HG03039 (cell line): Measurements from ENCODE around the gene AJAP1.

Experiments used
- ATAC-seq: cut with Tn5 transposase; IDR thresholded peaks from one replicate; pipeline ENCODE4 v1.9.1; 2021; ENCODE audit warnings: mild to moderate bottlenecking, moderate library complexity; ENCODE audit not compliant: unreplicated experiment

Gene AJAP1

DNA sequence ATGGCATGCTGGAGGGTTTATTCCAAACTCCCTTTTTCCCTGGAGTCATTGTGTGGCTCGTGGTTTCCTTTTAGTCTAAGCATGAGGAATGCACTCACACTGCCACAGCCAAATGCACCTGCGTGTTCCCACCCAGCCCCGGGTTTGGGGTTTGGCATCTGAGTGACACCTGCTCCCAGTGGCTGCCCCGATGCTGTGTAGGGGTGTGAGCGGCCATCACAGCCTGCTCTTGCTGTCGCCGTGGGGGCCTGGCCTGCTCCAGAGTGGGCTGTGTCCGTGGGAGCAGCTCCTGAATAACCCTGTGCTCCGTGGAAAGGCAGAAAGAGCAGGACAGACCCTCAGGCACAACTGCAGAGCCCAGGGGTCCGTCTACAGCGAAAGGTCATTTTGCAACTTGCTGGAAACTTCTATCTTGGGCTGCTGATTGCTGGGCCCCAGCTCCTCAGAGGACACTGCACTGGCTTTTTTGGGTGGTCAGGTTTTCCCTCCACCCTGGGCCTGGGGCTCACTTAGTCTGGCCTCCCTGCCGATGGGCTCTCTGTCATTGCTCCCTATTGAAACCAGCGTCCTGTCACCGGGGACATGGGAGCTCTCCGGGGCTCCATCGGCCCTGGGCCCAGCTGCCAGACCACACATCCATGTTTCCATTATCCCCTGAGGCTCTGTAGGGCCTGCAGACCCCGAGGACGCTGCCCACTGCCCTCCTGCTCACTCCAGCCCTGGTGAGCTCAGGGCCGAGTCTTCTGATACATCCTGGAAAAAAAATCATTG, 74.1 kb downstream of the AJAP1 start:
- ATAC-seq: no peak

DNA sequence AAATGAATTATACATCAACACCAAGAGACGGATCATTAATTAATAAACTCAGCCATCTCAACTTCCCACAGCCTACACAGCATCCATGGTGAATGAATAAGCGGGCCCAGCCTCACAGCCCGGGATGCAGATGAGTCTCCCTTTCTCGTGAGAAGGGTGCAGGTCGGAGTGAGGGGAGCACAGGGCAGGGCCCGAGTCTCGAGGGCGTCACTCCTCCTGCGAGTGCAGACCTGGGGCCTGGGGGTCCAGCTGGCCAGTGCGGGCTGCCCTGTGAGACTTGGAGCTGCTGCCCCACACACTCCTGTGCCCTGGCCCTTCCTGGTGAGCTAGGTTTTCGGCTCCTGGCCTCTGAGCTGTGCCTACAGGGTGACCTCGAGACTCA, 74.7 kb downstream of the AJAP1 start:
- ATAC-seq: no peak

DNA sequence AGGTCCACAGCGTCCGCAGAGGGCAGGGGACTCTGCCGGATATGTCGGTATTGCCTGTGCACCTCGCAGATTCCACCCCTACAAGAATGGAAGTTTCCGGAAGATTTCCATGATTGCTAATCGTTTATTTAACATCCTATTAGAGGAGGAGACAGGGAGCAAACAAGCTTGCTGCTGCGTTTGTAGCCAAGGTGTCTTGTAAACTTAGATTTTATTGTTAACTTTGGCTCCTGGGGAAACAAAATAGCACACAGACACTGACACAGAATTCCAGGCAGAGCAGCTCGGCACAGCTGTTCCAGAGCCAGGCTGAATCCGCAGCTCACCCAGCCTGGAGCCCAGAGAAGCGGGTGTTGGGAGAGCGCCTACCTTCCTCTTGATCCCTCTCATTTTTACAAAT, 75.7 kb downstream of the AJAP1 start:
- ATAC-seq: no peak

DNA sequence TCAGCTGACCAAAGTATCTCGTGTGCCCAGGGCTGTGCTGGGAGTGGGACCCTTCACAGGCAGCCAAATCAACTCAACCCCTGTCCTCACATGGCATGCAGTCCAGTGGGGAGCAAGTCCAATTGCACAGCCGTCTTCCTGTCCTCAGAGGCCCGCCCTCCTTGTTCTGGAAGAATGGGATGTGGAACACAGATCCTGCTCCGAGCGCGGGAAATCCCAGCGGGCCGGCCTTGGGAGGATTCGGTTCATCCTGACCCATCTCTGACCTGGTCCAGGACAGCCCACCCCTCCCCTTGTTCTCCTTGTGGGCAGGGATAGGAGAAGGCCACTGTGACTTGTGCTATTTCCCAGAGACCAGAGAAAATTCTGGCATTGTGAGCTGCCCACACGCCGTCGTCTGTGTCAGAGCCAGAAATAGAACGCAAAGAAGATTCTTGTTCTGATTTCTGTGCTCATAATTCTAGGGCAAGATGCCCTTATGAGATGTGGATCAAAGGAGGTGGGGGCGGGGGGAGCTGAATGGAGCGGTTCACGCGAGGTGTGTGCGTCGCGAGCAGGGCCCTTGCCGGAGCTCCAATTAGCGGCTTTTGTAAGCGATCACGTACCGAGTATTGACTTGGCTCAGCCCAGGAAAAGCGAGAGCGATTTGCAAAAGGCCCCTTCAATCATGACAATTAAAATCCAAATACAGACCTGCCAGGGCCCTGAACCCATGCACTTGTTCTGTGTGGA, 79.2 kb downstream of the AJAP1 start:
- no peak for ATAC-seq

DNA sequence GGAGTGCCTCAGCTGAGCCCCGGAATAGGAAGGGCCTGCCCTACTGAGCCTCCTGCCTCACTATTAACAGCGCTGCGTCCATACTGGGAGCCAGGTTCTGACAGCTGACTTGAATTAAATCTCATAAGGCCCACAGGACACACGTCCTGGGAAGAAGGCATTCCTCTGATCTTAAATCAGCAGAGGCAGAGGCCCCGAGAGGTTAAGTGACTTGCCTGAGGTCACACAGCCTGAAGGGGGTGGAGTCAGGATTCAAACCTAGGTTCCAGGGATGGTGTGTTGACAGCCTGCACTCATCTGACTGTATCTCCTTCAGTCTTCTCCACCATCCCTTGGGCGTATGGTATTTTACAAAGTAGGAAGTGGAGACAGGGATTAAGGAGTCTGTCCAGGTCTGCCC, 79.8 kb downstream of the AJAP1 start:
- ATAC-seq: no peak

DNA sequence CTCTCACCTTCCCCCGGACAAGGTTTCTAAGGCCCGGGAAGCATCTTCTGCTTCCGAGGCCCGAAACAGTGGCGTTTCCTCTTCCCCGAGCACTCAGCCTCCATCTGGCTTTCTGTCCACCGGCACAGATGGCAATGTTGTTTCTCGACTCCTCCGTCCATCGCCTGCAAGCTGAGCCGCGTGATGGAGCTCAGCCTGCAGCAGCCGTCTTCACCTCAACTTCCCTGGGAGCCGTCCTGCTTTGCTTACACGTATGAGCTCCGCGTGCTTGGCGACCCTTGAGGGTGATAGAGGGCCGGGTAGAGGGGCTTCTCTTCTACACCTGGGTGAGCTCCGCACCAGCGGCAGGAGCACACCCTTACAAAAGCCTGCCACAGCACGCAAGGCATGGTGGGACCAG, 80.4 kb downstream of the AJAP1 start:
- no peak for ATAC-seq

DNA sequence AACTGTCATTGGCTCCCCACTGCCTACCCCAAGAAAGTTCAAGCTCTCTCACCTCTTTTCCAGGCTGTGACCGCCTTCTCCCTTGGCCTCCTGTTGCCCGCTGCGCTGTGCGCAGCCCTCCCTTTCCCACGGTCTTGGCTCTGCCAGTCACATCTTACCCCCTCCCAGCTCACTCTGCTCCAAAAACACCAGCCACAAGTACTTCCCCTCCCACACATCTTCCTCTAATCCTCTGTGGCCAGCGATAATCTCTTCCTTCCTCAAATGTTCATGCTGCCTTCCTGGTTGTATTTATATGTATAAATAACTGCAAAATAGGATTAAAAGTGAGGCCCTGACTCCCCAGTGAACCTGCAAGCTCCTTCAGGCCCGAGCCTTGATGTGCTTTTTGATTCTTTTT, 81.8 kb downstream of the AJAP1 start:
- ATAC-seq: no peak

DNA sequence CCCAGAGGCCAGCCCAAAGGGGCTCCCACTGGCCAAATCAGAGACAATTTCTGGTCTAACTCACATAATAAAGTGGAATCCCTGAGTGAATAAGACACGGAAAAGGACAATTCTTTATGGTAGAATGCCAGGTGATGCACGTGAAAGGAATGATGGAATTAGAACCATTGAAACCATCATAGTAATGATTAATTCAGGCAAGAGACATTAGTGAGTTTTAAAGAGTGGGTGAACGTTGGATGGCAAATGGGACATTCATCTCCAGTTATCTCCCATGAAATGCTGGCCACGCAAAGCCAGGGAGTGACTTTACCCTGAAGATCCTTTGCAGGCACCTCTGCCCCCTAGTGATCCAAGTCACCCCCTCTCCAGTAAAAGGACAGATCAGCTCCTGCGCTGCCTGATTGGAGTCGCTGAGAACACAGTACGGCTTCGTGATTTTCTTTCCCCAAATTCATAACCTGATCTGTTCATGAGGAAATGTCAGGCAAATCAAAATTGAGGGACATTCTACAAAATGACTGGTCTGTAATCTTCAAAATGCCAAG, 87.5 kb downstream of the AJAP1 start:
- ATAC-seq: no peak

DNA sequence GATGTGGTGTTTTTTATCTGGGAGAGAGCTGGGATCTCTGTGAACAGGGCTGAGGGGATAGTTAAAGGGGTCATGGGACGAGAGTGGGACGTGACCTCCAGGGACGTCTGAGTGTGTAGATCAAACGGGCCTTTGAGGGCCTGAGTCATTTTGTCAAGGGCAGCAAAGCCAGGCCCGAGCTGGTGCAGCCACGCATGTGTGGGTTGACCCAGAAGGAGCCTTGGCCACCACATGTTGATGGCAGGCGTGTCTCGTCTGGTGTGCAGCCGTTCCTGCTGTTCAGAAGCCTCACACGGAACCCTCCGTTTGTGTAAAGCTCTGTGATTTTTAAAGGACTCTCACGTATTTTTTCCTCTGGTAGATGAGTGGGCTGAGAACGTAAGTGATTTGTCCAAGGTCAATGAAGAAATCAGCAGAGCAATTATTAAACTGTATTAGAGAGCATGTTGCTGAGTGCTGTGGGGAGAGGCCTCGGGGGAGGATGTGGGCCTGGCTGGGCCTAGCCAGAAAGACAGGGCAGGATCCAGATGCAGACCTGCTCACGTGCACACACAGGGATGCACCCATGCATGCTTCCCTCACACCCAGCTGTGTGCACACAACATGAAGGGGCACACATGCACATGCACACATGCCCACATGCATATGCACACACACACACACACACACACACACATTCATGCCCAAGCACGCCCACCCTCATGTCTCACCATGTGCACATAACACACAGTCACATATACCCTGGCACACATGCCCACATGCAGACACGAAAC, 89.8 kb downstream of the AJAP1 start:
- no peak for ATAC-seq

DNA sequence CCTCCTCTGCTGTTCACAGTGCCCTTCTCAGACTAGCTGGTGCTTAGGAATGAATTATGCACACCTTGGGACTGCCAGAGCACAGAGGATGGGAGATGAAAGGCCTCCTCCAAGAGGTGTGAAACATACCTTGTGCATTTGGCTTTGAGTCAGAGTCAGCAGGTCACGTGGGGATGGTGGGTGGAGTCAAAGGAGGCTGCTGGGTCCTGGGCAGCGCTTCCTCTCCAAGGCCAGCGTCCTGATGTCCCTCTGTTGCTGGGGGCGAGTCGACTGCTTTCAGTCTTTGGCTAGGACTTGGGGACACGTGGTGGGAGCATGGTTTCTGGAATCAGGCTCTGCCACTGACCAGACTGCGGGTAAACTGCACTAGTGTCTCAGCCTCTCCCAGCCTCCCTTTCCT, 91.2 kb downstream of the AJAP1 start:
- no peak for ATAC-seq

DNA sequence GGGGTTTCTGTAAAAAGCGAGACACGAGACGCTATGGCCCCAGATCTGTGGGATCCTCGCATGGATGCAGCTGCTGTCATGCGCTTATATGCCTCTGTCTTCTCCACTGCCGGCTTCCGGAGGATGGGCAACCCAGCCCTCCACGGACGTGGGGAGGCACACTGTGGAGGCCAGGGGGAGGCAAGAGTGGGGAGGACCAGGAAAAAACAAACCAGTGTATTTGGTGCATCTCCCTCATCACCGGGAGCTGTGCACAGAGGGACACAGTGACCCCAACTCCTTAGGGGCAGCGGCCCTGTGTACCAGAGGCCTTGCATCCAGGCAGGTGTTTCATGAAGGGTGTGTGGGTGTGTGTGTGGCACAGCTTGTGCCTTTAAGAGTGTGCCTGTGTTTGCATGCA, 95.0 kb downstream of the AJAP1 start:
- no peak for ATAC-seq

DNA sequence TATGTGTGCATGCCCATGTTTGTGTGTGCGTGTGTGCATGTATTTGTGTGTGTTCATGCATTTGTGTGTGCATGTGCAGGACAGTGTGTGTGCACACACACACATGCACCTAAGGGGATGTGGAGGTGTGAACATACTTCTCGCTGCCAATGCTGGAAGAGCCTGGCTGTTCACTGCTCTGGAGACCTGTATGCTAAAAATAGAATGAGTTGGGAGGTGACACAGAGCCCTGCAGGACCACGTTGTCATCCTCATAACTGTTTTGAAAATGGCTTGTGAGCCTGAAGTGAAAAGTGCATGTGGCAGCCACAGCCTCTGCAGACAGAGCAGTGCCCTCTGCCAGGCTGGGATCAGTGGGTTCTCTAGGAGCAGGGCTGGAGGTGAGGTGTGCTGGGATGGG, 95.8 kb downstream of the AJAP1 start:
- no peak for ATAC-seq

DNA sequence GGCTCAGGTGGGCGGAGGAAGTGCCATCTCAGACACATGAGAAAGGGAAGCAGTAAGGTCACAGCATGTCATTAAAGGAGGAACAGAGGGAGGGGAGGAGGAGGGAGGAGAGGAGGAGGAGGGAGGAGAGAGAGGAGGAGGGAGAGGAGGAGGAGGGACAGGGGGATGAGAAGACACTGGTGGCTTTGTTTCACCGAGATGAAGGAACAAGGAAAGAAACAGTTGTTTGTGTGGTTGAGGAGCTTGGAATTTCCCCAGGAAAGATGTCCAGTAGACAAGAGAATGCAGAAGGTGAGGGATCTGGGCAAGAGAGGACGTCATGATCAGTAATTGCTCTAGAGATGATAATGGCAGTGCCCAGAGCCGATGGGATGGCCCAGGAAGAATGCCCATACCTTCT, 97.7 kb downstream of the AJAP1 start:
- ATAC-seq: no peak

DNA sequence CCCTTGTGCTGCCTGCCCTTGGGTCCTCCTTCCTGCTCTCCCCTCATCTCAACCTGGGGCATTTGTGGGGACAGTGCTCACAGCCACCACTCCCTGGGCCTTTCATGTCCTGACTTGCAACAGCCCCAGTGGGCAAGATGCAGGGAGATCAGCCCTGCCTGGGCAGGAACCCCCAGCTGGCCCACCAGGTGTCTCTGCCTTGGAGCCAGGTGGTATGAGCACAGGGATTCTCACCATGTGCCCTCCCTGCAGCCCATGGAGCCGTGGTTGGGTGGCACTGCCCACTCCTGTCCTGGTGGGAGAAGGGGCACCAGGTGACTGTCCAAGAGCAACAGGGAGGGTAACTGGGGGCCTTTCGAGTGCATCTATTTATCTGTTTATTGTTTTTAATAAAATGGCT, 100.4 kb downstream of the AJAP1 start:
- no peak for ATAC-seq

DNA sequence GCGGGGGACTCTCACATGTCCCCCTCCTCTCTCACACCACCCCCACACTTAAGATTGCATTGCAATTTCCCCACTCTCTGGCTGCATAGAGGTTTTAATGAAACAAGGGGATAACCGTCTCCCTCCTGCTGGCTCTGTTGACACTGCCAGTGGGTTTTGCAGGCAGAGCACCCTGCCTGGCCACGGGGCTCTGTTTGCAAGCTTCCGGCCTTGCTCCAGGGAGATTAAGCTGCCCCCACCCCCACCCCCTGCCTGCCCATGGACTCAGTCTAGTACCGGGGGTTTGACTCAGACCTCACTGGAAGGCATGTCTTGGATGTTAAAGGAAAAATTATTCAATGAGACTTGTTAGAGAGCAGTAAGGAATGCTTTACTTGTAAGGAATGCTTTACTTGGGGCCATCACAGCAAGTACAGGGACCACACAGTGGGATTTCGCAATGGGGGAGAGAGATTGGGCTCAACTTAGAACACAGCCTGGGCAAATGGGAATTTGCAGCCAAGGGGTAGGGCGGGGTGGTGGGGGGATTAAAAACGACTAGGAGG, 101.0 kb downstream of the AJAP1 start:
- ATAC-seq: no peak

DNA sequence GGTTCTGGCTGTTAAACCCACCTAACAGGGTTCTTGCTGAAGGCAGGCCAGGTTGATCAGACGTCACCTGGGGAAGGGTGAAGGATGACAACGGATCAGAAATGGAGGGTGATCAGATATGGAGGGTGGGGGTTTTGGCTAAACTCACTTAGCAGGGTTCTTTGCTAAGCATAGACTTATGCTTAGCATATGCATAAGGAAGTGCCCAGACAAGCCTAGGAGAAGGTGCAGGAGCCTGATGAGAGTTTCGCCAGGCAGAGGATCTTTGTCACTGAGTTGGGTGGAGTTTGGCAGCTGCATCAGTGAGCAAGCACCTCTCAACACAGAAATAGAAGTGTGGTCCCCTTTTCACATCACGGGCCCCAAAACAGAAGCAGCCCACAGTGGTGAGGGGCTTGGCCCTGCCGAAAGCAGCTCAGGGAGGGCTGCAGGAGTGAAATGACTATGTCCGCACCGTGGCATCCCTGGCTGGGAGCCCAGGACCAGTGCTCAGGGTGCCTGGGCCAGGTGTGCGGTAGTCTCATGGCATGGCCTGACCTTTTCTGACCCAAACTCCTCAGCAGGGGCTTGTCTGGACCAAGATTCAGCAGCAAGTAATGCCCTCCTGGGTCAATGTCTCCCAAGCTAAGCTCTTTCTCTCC, 101.6 kb downstream of the AJAP1 start:
- no peak for ATAC-seq

DNA sequence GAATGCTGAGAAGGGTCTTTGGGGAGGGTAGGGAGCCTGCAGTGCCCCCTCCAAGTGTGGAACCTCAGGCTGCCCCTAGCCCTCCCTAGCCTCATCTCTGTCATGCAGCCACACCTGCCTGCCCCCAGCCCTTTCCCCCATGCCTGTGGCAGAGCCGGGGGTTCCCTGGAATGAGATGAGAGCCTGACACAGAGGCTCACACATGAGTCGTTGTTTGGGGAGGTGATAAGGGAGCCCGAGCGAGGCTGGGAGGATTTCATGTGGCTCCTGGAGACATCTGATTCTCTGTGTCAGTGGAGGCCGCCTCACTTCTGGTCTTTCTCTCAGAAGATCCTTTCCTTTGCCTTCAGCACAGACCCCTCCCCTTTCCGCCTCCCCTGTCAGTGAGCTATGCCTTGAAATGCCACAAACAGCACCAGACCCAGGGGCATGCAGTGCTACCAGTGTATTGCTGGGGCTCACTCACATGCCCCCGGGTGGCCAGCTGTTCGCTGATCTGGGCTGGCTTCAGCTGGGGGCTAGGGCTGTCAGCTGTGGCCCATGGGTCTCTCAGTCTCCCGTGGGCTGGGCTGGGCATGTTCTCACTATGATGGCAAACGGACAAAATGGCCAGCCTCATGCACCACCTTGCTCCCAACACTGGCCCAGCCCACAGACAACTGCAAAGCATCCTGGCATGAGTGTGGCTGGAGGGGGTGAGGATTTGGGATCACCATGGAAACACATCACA, 102.6 kb downstream of the AJAP1 start:
- ATAC-seq: no peak

DNA sequence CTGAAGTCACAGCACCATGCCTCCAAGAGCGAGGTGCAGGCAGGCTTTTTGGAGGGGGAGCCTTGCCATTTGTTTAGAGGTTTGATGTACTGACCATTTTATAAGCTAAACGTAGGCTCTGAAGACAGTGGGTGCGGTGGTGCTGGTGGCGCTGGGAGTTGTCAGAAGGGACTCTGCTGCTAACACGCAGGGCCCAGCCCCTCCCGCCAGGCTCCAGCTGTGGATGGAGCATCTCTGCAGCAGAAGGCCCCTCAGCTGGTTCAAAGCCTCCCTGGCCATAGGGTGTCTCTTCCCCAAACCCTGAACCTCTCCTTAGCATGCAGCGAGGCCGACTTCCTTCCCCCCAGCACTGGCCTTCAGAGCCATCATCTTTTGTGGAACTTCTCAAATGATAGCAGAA, 105.3 kb downstream of the AJAP1 start:
- ATAC-seq: no peak

DNA sequence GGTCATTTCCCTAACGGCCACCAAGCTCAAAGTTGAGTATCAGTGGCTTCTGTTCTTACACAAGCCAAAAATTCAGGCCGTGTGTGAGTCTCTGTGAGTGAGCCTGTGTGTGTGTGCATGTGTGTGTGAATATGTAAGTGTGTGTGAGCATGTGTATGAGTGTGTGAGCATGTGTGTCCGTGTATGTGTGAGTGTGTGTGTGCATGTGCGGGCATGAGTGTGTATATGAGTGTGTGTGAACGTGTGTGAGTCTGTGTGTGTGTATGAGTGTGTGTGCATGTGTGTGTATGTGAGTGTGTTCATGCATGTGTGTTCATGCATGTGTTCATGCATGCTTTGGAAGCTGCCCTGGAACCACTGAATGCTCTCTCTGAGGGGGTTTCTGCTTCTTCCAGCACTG, 105.7 kb downstream of the AJAP1 start:
- no peak for ATAC-seq

DNA sequence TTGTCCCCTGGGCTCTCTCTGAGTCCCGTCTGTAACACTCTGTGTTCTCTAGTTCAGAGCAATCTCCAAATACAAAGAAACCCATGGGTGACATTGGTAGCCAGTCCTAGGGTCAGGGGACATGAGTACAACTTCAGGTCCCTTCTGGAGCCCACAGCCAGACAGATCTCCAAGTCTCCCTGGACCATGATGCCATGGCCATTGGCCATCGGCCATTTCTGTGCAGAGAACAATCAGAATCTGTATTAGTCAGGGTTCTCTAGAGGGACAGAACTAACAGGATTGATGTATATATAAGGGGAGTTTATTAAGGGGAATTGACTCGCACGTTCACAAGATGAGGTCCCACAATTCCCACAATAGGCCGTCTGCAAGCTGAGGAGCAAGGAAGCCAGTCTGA, 106.9 kb downstream of the AJAP1 start:
- no peak for ATAC-seq
